ENCODE results near the gene FNTB. TPM values are rescaled to one million over a fixed set of nuclear protein-coding genes. Genes with fewer than 3 reads are reported as not detected.

The FNTB gene
- total and polyA plus RNA-seq, 2 of the 13 experiments (the other 11 are each of a cell fraction or from before 2014, with no cell fraction given): 23.6 to 28.5 TPM

- TF ChIP-seq ZNF792 (CRISPR knock-in tag; IDR thresholded peaks at IDR 0.05) (0 out of 2 replicates have a peak, but pooled peaks have one; percentile 32), AHDC1 (CRISPR knock-in tag; IDR thresholded peaks at IDR 0.05; ENCODE audit: borderline replicate concordance) (0 out of 2 replicates have a peak, but pooled peaks have one; percentile 24), SIX4 (CRISPR knock-in tag; IDR thresholded peaks at IDR 0.05) (0 out of 2 replicates have a peak, but pooled peaks have one; percentile 34), ARNT (IDR thresholded peaks at IDR 0.05) (no peak), SOX6 (IDR thresholded peaks at IDR 0.05) (no peak), SOX6 (CRISPR knock-in tag; IDR thresholded peaks at IDR 0.05) (peak; percentile 50; the same call in 1 of the 2 replicates), IRF2 (CRISPR knock-in tag; IDR thresholded peaks at IDR 0.05) (no peak), RARA (CRISPR knock-in tag; IDR thresholded peaks at IDR 0.05) (peak; percentile 64), ZNF264 (CRISPR knock-in tag; IDR thresholded peaks at IDR 0.05) (peak; percentile 25; the same call in 1 of the 2 replicates), ZNF235 (CRISPR knock-in tag; IDR thresholded peaks at IDR 0.05; ENCODE audit: borderline replicate concordance) (0 out of 2 replicates have a peak, but pooled peaks have one; percentile 7), ZNF225 (CRISPR knock-in tag; IDR thresholded peaks at IDR 0.05) (peak; percentile 70; the same call in 1 of the 2 replicates), HOXA3 (CRISPR knock-in tag; IDR thresholded peaks at IDR 0.05) (peak; percentile 15; the same call in 1 of the 2 replicates), EZH2 (conservative IDR thresholded peaks at IDR 0.05; ENCODE audit: low read depth, low read length) (no peak), POLR2A (IDR thresholded peaks at IDR 0.05; ENCODE audit: insufficient read depth in 1 of 2, low read depth in 2 of 2, low read length in 2 of 2) (peak; percentile 60 to 74), HNF4G (IDR thresholded peaks at IDR 0.05; ENCODE audit: borderline replicate concordance, low read depth, low read length) (peak; percentile 83; the same call in 1 of the 2 replicates), HNF4G (CRISPR knock-in tag; IDR thresholded peaks at IDR 0.05; ENCODE audit: borderline replicate concordance, low read depth) (no peak; the same call in 1 of the 2 replicates), ZNF772 (CRISPR knock-in tag; IDR thresholded peaks at IDR 0.05) (no peak), TOE1 (CRISPR knock-in tag; IDR thresholded peaks at IDR 0.05) (no peak), MXD4 (CRISPR knock-in tag; IDR thresholded peaks at IDR 0.05) (0 out of 2 replicates have a peak, but pooled peaks have one; percentile 42), RXRA (CRISPR knock-in tag; IDR thresholded peaks at IDR 0.05) (peak; percentile 56; the same call in 1 of the 2 replicates), MIXL1 (CRISPR knock-in tag; IDR thresholded peaks at IDR 0.05) (peak; percentile 18; the same call in 1 of the 2 replicates), ZNF891 (CRISPR knock-in tag; IDR thresholded peaks at IDR 0.05) (0 out of 2 replicates have a peak, but pooled peaks have one; percentile 35)
- TF ChIP-seq, protein P1, sequence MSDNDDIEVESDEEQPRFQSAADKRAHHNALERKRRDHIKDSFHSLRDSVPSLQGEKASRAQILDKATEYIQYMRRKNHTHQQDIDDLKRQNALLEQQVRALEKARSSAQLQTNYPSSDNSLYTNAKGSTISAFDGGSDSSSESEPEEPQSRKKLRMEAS (IDR thresholded peaks at IDR 0.05): peak; percentile 62; the same call in 1 of the 2 replicates
- TF ChIP-seq, protein P2, sequence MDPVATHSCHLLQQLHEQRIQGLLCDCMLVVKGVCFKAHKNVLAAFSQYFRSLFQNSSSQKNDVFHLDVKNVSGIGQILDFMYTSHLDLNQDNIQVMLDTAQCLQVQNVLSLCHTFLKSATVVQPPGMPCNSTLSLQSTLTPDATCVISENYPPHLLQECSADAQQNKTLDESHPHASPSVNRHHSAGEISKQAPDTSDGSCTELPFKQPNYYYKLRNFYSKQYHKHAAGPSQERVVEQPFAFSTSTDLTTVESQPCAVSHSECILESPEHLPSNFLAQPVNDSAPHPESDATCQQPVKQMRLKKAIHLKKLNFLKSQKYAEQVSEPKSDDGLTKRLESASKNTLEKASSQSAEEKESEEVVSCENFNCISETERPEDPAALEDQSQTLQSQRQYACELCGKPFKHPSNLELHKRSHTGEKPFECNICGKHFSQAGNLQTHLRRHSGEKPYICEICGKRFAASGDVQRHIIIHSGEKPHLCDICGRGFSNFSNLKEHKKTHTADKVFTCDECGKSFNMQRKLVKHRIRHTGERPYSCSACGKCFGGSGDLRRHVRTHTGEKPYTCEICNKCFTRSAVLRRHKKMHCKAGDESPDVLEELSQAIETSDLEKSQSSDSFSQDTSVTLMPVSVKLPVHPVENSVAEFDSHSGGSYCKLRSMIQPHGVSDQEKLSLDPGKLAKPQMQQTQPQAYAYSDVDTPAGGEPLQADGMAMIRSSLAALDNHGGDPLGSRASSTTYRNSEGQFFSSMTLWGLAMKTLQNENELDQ (CRISPR knock-in tag; IDR thresholded peaks at IDR 0.05; ENCODE audit: borderline replicate concordance): no peak
Observed at GRCh38 chr14:64947710-64948611, 38.7 kb upstream of the FNTB start (continued).
